HUDEP-2 (cell line): Measurements from ENCODE around the gene HADHA.

ENCODE experiments used
- DNase-seq, 76 experiments: peaks; one replicate each; lab custom pipeline; 2025; ENCODE audit not compliant: unreplicated experiment in 76 of 76; lab: John Stamatoyannopoulos, UW

Gene HADHA

GRCh38 chr2:26195040-26195984 lies 49.1 kb downstream of the HADHA start:
- no peak for DNase-seq

GRCh38 chr2:26193578-26194231 lies 50.7 kb downstream of the HADHA start:
- DNase-seq: no peak

GRCh38 chr2:26191316-26192159 lies 52.9 kb downstream of the HADHA start:
- DNase-seq: peak in 73 of 76 experiments; percentile 38 to 92 (median 73)

GRCh38 chr2:26190369-26190768 lies 54.1 kb downstream of the HADHA start:
- DNase-seq: no peak

- DNase-seq: no peak
These were observed 54.7 kb downstream of the HADHA start for GRCh38 chr2:26189751-26190150.

GRCh38 chr2:26189123-26189522 lies 55.3 kb downstream of the HADHA start:
- no peak for DNase-seq

GRCh38 chr2:26187537-26188104 lies 56.8 kb downstream of the HADHA start:
- DNase-seq: no peak

- no peak for DNase-seq
These were observed 57.3 kb downstream of the HADHA start for GRCh38 chr2:26187114-26187513.

- DNase-seq: peak in 10 of 76 experiments; percentile 7 to 33 (median 22)
These were observed 58.3 kb downstream of the HADHA start for GRCh38 chr2:26185954-26186770.

- DNase-seq: peak in 2 of 76 experiments; percentile 21 to 31
These were observed 59.0 kb downstream of the HADHA start for GRCh38 chr2:26185304-26185928.

- DNase-seq: peak in 69 of 76 experiments; percentile 16 to 84 (median 67)
These were observed 59.7 kb downstream of the HADHA start for GRCh38 chr2:26184555-26185303.

- no peak for DNase-seq
These were observed 60.3 kb downstream of the HADHA start for GRCh38 chr2:26184121-26184520.

- DNase-seq: no peak
These were observed 61.4 kb downstream of the HADHA start for GRCh38 chr2:26182887-26183630.

- no peak for DNase-seq
These were observed 62.0 kb downstream of the HADHA start for GRCh38 chr2:26182441-26182840.

GRCh38 chr2:26179446-26179913 lies 65.0 kb downstream of the HADHA start:
- DNase-seq: no peak

GRCh38 chr2:26178746-26179436 lies 65.5 kb downstream of the HADHA start:
- peak in 30 of 76 experiments; percentile 14 to 47 (median 30) for DNase-seq

GRCh38 chr2:26178246-26178645 lies 66.2 kb downstream of the HADHA start:
- peak in 1 of 76 experiments; percentile 7 for DNase-seq
